Vagina (tissue), 2 donors: ENCODE results near the gene PEG3.

Experiments used
- POLR2AphosphoS5 ChIP-seq, 2 donors: sonication (generic); formaldehyde crosslinking; IDR thresholded peaks; one replicate each; pipeline ENCODE4 v1.9.0; 2017; ENCODE audit warnings: antibody characterized with exemption in 2 of 2, mild to moderate bottlenecking in 2 of 2, low read depth in 1 of 2; ENCODE audit not compliant: insufficient read depth in 1 of 2
- TF ChIP-seq, protein P1 (sequence below), 3 experiments: fragments of 450-650 bp in 2 of 3; fragments of 200-600 bp in 1 of 3; sonication (generic) in 1 of 3; IDR thresholded peaks; one replicate each; pipeline ENCODE4 v1.5.1; 2017 to 2019; ENCODE audit warnings: antibody characterized with exemption in 3 of 3, mild to moderate bottlenecking in 2 of 3, moderate library complexity in 2 of 3

GRCh38 chr19:56874530-56874929 lies 34.0 kb upstream of the PEG3 start:
- TF ChIP-seq, protein P1, sequence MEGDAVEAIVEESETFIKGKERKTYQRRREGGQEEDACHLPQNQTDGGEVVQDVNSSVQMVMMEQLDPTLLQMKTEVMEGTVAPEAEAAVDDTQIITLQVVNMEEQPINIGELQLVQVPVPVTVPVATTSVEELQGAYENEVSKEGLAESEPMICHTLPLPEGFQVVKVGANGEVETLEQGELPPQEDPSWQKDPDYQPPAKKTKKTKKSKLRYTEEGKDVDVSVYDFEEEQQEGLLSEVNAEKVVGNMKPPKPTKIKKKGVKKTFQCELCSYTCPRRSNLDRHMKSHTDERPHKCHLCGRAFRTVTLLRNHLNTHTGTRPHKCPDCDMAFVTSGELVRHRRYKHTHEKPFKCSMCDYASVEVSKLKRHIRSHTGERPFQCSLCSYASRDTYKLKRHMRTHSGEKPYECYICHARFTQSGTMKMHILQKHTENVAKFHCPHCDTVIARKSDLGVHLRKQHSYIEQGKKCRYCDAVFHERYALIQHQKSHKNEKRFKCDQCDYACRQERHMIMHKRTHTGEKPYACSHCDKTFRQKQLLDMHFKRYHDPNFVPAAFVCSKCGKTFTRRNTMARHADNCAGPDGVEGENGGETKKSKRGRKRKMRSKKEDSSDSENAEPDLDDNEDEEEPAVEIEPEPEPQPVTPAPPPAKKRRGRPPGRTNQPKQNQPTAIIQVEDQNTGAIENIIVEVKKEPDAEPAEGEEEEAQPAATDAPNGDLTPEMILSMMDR (IDR thresholded peaks at IDR 0.05): no peak
- no peak for TF ChIP-seq POLR2AphosphoS5 (IDR thresholded peaks at IDR 0.05; ENCODE audit: insufficient read depth in 1 of 2, low read depth in 1 of 2)
